LHCN-M2 (cell line): Measurements from ENCODE around the gene GFOD1. TPM values are rescaled to one million over a fixed set of nuclear protein-coding genes. Genes with fewer than 3 reads are reported as not detected.
A peak's percentile ranks its signal among the peaks of the same experiment; 100 is the strongest.

Experiments used
- DNase-seq: peaks from one replicate; pipeline ENCODE4 v3.0.0-alpha.2; 2012; ENCODE audit warnings: low read depth
- total RNA-seq: library from RNA; depleted of rRNA; stranded (reverse); fragments of >200 nt; gene quantifications from 2 replicates; pipeline ENCODE4 v1.2.3, GENCODE V29; 2014

Gene GFOD1
- total RNA-seq, 1 experiment from 2014 or later = 3.1 TPM

DNA sequence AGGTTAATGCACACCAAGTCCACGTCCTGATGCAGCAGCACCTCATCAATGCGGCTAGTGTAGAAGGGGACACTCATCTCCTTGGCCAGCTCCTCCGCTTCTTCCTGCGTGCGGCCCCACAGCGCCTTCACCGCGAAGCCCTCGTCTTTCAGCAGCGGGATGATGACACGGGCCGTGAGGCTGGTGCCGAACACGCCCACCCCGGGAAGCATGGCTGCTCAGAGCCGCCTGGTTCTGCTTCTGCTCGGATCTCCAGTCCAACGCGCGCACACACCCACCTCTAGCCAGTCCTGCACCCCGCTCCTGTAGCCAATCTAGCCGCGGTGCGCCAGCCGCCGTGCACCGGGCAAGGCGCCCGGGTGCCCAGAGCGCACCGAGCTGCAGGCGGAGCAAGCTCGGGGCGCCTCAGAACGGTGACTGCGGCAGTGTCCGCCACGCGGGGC lies 700 bp downstream of the GFOD1 start:
- DNase-seq = peak; percentile 57

DNA sequence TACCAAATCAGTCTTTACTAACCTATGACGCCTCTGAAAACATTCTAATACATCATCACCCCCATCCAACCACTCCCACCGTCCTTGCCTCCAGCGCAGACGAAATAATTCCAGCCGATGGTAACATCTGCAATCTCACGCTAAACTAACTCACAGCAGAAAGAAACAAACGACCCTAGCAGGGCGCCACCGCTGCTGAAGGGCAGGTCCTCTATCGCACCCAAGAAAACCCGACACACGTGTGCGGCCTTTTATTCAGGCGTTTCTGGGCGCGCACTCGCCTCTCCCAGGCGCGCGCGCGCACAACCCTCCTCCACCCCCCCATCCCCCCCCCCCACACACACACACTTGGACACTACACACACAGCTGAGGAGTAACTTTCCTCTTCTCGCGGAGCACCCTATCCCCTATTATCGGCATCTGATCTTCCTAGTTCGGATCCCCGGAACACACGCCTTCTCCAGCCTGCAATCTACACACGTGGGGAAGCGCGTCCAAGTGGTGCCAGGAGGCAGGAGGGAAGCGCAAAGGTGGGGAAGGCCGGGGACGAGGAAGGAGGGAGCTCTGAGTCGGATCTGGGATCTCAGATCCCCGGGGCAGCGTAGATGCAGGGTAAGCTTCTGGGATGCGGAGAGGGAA lies 1.4 kb downstream of the GFOD1 start:
- peak; percentile 31 for DNase-seq

DNA sequence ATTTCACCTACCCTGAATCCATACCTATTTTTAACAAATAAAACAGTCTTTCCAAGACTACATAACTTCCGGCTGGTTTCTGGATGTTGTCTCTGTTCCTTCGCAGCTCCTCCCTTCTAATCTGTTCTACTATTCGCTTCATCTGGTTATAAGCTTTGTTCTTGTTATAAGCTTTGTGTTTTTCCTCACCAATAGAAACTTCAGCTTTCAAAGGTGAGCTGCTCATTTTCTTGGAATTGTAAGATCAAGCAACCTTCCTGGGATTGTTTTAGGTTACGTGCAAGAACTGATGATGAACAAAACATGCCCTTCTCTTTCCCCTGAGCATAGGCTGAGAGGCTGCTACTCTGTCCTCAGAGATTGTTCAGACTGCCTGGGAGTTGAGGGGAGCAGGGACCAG lies 2.1 kb downstream of the GFOD1 start:
- DNase-seq = no peak

DNA sequence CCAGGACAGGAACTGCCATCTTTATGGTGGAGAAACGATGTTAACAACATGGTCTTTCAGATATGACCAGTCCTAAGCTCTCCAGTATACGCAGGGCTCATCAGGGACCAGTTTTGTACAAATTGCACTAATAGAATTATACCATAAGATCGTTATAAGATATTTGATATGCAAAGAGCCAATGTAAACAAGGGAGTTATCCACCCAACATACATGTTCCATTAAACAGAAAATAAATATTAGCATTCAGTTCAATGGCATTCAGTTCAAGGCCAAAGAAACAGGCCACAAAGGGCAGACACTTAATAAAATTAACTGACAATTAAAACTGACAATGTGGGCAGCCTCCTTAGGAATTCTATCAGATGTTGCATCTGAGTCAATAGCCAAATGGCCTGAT lies 2.6 kb downstream of the GFOD1 start:
- DNase-seq = no peak

DNA sequence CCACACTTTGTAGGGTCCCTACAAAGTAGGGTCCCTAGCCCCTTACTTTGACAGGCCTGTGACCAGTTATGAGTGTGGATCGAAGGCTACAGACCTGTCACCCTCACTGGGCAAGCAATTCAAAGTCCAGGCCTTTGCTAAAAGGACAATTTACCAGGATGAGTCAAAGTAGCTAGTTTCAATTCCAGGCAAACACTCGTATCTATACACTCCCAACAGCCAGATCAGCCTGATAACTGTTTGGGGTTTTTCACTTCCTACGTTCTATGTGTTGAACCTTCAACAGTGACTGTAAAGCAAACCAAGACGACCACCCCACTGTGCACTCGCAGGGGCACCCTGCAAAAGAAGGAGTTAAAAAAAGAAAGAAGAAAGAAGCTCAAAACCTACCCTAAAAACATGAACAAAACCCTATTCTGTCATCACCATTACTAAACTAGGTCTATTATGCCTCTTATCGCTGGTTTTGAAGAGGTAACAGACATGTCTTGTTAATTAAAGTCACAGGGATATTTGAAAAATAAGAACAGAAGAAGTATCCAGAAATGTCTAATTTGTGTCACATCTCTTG lies 3.2 kb downstream of the GFOD1 start:
- DNase-seq = no peak

DNA sequence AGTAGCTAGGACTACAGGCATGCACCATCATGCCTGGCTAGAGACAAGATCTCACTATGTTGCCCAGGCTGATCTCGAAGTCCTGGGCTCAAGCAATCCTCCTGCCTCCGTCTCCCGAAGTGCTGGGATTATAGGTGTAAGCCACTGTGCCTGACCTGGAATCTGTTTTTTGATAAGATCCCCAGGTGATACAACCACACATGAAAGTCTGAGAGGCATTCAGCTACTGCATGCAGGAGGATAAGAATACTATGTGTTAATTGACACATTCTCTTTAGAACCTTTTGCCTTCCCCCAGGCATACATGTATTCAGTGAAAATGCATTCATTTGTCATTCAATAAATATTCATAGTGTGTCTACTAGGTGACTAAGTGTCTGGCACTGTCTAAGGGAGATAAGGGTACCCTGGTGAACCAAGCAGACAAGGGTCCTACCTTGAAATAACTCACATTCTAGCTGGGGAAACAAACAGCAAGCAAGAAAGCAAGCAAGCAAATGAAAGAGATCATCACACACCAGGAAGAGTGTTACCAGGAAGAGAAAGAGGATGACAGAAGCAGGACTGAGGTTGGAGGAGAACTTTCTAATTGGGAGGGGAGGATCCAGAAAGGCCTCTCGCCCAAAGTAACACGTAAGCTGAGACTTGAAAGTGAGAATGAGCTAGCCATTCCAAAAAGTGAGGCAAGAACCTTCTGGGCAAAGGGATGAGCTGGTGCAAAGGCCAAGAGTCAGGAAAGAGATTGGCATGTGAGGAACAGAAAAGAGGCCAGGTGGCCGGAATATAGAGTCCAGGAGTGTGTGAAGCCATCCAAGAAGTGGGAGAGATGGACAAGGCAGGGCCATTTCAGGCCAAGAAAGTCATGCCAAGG lies 6.5 kb downstream of the GFOD1 start:
- no peak for DNase-seq

DNA sequence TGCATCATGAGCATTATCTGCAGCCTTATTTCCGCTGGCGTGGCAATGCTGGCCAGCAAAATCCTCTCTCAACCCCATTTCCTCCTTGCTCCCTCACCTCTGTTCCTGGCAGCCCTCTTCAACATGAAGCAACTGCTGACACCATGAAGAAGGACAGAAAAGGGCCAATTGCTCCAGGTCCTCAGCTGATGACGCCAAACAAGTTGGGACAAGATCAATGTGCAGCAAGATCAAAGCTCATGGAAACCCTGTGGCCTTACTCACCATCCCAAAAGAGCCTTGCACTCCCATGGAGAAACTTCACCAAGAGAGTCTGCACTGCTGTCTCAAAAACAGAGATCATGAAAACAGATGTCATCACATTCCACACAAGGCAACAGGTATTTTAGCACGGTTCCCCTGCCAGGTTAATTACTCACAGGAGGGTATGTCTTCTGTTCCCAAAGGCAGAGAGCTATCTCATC lies 7.4 kb downstream of the GFOD1 start:
- DNase-seq = no peak

DNA sequence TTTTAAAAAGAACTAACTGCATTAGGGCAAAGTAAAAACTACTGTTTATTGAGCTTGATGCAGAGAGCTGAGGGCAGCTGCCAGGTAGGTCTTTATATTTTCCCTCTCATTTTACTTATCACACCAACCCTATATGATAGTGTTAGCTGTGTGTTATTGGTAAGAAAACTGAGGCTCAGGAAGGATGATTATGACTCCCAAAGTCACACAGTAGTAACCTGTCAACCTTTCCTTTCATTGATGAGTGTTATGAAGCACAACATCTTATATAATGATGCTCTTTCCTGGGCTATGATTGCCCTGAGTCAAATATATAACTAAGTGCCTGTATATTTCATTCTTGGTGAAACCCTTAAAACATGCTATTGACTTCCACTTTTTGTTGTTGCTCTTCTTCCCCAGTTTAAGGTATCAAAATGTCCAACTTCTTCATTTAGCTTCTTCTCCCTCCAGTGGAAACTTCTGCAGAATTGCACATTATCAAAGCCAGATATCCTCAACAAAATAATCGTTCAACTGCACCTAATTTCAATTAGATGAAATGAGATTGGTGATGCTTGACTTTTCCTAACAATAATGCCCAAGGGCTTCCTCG lies 8.1 kb downstream of the GFOD1 start:
- DNase-seq = no peak

DNA sequence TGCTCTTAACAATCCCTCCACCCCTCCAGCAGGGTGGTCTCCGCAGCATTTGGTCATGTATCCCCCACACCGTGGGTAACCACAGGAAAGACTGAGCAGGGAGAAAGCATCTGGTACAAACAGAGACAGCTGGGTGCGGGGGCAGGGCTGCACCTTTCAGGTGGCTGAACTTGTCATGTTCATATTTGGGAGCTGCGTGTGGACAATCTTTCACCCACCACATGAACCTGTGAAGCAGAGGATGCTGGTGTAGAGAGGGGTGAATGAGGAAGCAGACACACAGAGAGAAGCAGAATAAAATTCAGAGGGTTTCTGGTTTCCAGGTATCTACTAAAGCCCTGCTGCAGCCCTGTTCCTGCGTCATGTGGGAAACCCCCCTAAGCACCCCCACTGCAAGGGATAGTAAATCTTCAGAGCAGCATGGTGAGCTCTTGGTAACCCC lies 8.9 kb downstream of the GFOD1 start:
- DNase-seq = no peak

DNA sequence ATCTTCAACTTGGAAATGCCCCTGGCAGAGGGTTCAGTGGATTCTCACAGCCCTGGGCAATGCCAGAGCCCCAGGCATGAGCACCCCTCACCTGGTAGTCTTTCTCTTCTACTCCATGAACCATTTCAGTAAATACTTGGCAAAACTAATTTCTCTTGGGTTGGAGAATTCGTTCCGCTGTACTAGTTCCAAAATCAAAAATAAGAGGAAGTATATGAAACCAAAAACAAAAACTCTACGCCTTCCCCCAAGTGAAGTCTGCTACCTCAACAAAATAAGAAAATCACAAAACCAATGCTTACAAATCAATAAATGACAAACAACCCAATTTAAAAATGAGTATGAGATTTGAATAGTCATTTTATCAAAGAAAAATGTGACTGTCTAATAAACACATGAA lies 12.6 kb downstream of the GFOD1 start:
- DNase-seq = no peak

DNA sequence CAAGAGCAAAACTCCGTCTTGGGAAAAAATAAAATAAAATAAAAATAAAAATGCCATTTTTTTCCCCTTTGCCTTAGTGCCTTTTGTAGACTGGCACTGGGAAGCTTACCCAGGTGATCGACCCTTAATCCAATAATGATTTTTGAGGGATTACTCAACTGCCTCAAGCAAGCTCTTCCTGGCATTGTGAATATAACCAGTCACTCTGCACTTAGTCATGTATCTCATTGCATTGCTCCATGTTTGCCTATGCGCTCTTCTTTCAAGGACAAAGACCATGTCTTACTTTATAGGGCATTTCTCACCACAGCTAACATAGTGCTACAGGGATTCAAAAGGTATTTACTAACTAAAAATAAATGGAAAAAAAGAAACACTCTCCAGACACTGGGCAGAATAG lies 13.0 kb downstream of the GFOD1 start:
- no peak for DNase-seq

DNA sequence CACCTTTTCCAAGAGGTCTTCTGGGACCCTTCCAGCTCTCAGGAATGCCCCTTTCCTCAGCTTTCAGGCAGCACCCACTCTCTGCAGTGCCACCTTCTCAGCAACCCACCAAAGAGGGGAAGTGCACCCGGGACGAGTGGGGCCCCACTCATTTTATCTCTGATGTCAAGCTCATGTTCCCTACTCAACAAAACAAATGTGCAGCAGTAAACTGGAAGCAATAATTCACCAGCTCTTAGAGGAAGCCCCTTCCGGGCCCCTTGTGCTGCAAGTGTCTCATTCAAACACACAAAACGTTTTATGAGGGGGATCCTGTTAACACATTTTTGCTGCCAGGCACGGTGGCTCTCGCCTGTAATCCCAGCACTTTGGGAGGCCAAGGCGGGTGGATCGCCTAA lies 13.6 kb downstream of the GFOD1 start:
- no peak for DNase-seq

DNA sequence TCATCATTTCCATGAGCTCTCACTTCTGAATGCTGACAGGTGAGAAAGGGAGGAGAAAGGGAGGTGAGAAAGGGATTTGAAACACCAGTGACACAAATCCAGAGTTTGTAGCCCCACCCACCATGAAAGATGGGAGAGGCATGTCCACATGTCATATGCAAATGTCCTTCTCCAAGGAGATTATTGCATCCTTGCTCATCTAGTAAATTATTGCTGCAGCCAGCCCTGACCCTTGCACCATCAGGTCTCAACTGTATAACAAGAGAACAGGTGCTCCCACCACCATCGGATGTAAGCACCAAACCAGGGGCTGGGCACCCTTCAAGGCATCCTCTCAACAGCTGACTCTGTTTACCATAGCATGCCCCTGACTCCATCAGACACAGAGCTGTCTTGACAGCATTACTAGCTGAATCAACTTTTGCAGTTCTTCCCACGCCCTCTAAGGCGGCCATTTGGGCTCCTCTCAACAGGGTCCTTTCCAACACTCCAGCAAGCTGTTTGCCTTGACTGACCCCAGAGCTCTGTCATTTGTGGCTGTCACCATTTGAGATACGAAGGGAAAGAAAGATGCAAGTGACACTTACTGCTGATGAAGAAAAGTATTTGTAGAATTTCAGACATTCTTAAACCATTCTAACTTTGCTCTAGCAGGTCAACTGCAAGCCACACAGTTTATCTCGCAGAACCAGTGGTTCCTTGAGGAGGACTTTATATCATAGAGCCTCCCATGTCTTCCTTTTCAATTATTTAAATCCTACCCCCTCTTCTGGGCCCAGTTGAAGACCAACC lies 14.2 kb downstream of the GFOD1 start:
- no peak for DNase-seq

DNA sequence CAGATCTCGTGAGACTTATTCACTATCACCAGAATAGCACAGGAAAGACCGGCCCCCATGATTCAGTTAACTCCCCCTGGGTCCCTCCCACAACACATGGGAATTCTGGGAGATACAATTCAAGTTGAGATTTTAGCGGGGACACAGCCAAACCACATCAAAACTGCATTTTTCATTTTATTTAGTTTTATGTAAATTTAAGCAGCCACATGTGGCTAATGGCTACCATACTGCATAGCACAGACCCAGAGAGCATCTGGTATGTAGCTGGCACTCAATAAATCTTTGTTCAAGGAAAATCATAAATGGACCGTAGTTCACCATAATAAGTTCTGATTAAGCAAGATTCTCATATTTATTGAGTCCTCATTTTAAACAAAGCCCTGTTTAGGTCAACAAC lies 15.3 kb downstream of the GFOD1 start:
- no peak for DNase-seq

DNA sequence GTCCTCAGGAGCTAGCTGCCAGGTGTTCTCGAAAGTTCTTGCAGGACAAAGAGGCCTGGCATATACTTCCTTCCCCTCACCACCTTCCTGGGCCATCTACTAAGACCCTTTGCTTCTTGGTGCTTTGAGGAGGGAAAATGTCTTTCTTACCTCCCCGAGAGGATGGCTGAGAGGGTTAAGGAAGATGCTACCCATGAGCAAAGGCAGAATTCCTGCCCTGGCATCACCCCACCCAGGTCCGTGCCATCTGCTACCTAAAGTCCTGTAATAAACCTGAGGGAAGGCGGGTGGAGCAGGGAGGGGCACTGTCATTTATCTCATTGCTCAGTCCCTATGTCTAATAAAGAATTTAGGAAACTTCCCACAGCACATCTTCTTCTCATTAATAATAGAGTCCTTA lies 16.2 kb downstream of the GFOD1 start:
- no peak for DNase-seq

DNA sequence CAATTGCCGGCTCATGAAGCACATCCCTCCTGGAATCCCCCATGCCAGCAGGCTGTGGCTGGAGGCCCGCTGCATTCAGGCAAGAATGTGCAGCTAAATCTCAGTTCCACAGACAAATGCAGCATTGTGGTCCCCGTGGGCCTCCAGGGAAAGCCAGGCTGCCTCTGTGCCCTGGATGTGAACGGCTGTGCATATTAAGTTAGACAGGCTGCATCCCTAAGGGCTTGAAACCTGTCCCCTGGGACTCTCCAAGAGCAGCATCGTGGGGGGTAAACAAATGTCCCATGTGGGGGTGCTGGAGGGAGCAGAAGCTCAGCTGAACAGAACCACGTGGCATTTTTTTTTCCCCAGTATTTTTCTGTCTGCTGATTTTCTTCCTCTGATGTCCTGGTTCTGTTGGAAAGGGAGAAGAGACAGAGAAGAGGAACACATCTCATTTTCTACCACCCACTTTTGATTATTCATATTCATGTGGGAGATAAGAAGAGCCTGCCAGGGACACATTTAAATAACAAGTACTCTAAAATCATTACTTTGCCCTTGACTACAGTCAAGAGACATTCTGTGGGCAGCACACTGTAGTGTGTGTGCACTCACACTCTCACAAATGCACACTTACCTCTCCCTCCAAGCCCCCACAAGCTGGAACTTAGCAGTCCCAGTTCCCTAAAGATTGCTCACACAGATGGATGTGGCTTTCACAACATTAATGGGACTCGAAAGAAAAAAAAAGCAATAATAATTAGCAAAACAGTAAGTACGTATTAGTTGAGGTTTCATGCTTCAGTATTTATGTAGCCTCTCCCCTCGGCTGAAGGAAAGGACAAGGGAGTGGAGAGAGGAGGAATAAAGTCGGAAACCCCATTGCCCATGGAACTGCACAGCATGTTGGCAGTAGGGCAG lies 16.9 kb downstream of the GFOD1 start:
- no peak for DNase-seq

DNA sequence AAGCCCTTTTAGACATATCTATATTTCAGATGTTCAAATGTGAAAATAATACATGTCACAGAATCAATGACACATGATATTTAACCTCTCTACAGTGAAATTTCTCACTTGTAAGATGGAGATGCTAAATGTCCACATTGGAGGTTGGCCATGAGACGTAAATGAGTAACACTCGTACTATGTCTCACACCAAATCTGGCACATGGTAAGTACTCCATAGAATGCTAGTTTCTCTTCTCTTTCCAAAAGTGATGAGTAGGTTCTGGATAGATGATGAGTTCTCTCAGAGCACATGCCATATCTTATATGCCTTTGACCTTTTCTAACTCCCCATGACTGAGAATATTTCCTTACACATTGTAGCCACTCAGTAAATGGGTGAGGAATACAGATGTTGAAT lies 17.7 kb downstream of the GFOD1 start:
- no peak for DNase-seq

DNA sequence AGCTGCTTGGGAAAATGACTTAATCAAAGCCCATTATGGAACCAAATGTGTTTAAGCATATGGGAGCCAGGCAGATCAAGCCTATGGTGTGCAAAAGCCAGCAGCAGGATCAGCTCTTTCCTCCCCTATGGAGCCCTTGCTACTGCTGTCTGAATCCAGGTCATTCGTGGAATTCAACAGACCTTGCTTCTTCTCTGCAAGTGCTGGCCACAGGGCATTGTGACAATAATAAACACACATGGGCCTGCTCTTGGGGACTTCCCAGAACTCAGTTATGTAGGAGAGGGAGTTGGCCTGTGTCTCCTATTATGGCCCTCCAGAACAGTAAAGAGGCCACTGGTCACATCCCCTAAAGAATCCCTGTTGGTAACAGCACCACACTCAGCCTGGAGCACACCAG lies 18.6 kb downstream of the GFOD1 start:
- DNase-seq = no peak

DNA sequence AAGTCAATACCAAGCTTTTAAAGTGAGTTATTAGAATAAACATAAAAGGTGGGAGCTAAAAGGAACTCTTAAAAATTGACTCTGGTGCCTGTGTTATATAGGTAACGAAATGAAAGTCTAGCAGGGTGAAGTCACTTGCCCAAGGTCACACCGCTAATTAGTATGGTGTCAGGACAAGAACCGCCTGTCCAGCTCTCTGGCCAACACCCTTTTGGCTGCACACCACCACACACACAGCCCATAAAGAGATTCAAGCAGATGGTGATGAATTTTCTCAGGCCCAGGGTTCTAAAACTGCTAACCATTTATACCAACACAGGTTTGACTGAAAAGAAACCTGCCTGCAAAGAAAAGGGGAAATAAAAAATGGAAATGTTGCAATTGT lies 20.2 kb downstream of the GFOD1 start:
- DNase-seq = no peak
